ENCODE results near the gene PHF24. TPM values are rescaled to one million over a fixed set of nuclear protein-coding genes. Genes with fewer than 3 reads are reported as not detected.
"Not testable (repeated sequence)": the region's sequence is repeated elsewhere in the genome, so short reads cannot be mapped to it uniquely, and the experiment has no call there.

The PHF24 gene
- total and polyA plus RNA-seq, 7 experiments from 2014 or later, result not detected

DNA sequence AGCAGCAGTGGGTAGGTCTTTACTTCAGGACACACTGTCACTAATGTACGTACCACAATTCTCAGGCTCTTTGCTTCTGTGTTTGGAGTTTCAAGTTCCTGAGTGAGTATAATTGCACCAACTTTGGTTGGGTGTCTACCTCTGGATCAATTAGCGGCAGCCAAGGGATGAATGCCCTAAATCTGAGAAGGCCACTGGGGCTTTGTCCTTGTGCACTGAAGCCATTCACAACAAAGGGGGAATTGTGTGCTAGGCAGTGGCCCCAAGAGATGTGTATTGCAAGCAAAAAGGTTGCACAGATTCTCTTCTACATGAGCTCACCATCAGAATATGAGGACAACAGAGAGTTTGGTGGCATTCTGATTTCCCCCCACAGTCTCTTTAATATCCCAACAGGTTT, 3.9 kb upstream of the PHF24 start:
- no peaks in the 10 kb centered on the region for H3K36me3 Mint-ChIP-seq
- H3K27ac Mint-ChIP-seq, result no peak overlapping the region
- no peak overlapping the region for H3K4me3 ChIP-seq (ENCODE audit: low read length)
- POLR2A ChIA-PET, result no interaction called here
- H3K36me3 ChIP-seq (ENCODE audit: control insufficient read depth in 2 of 3, insufficient read depth in 3 of 3, low read length in 3 of 3), result no peaks in the 10 kb centered on the region
- ATAC-seq (no peak), DNase-seq (no peak)
- H3K9me3 ChIP-seq (ENCODE audit: control insufficient read depth in 2 of 3, low read length in 3 of 3), result no peaks in the 10 kb centered on the region
- intact Hi-C loops (cut with micrococcal nuclease), result no loop called here
- H3K27me3 ChIP-seq (ENCODE audit: control insufficient read depth in 2 of 2, insufficient read depth in 2 of 2, low read length in 2 of 2), result peaks cover 0 to 4% of the 10 kb centered on the region in 2 donors
- CTCF ChIA-PET, result no interaction called here
- no peak overlapping the region for H3K4me3 Mint-ChIP-seq
- H3K9me3 Mint-ChIP-seq, result no peaks in the 10 kb centered on the region
- H3K4me1 Mint-ChIP-seq, result peaks cover 0 to 3% (median 0%) of the 10 kb centered on the region in 7 donors
- no peak overlapping the region for H3K27ac ChIP-seq (ENCODE audit: low read depth, low read length)
- peaks cover 0 to 6% of the 10 kb centered on the region in 2 donors for H3K4me1 ChIP-seq (ENCODE audit: control insufficient read depth in 2 of 2, insufficient read depth in 2 of 2, low read length in 2 of 2)
- H3K27me3 Mint-ChIP-seq, result peaks cover 28 to 76% (median 39%) of the 10 kb centered on the region in 5 donors

DNA sequence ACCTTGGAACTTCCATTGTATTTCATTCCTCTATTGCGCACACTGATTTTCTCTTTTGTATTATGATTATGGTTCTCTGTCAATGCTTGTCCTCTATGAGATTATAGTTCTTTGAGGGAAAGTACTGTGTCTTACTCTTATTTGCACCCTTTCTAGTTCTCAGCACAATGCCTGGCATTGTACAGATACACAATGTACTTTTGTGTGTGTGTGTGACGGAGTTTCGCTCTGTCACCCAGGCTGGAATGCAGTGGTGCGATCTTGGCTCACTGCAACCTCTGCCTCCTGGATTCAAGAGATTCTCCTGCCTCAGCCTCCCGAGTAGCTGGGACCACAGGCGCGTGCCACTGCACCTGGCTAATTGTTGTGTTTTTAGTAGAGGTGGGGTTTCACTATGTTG, 2.0 kb upstream of the PHF24 start:
- ATAC-seq; H3K4me3 Mint-ChIP-seq; H3K27me3 ChIP-seq (ENCODE audit: control insufficient read depth in 2 of 2, insufficient read depth in 2 of 2, low read length in 2 of 2); H3K9me3 Mint-ChIP-seq; H3K27ac ChIP-seq (ENCODE audit: low read depth, low read length); H3K27ac Mint-ChIP-seq; POLR2A ChIA-PET; H3K4me3 ChIP-seq (ENCODE audit: low read length); DNase-seq; H3K36me3 Mint-ChIP-seq; H3K36me3 ChIP-seq (ENCODE audit: control insufficient read depth in 2 of 3, insufficient read depth in 3 of 3, low read length in 3 of 3); intact Hi-C loops (cut with micrococcal nuclease); H3K4me1 Mint-ChIP-seq; H3K4me1 ChIP-seq (ENCODE audit: control insufficient read depth in 2 of 2, insufficient read depth in 2 of 2, low read length in 2 of 2); CTCF ChIA-PET; H3K9me3 ChIP-seq (ENCODE audit: control insufficient read depth in 2 of 3, low read length in 3 of 3): not testable (repeated sequence)
- peaks cover 39 to 82% (median 47%) of the 10 kb centered on the region in 5 donors for H3K27me3 Mint-ChIP-seq

DNA sequence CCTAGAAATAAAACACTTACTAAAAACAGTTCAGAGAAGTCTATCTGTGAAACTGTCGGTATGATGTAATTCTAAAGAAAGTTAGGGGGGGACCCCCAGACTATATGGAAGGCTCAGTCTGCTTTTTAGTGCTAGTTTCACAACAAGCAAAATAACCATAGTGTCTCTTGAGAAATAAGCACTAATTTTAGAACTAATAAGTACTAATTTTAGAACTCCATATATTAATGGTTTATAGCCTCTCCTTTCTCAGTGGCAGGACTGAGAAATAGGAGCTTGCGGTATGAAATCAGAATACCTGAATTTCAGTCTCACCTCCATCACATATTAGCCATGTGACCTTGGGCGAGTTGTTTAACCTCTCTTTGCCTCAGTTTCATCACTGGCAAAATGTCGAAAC, 1.4 kb upstream of the PHF24 start:
- H3K27ac Mint-ChIP-seq, result no peak overlapping the region
- intact Hi-C loops (cut with micrococcal nuclease), result no loop called here
- peaks cover 0 to 6% of the 10 kb centered on the region in 2 donors for H3K4me1 ChIP-seq (ENCODE audit: control insufficient read depth in 2 of 2, insufficient read depth in 2 of 2, low read length in 2 of 2)
- no peaks in the 10 kb centered on the region for H3K9me3 Mint-ChIP-seq
- no peak overlapping the region for H3K4me3 ChIP-seq (ENCODE audit: low read length)
- no peak overlapping the region for H3K27ac ChIP-seq (ENCODE audit: low read depth, low read length)
- ChIA-PET CTCF (no interaction called here), POLR2A (no interaction called here)
- H3K9me3 ChIP-seq (ENCODE audit: control insufficient read depth in 2 of 3, low read length in 3 of 3), result no peaks in the 10 kb centered on the region
- no peaks in the 10 kb centered on the region for H3K36me3 ChIP-seq (ENCODE audit: control insufficient read depth in 2 of 3, insufficient read depth in 3 of 3, low read length in 3 of 3)
- ATAC-seq, result no peak
- H3K27me3 Mint-ChIP-seq, result peaks cover 43 to 81% (median 50%) of the 10 kb centered on the region in 5 donors
- DNase-seq, result no peak
- H3K4me1 Mint-ChIP-seq, result peaks cover 0 to 12% (median 0%) of the 10 kb centered on the region in 7 donors
- no peaks in the 10 kb centered on the region for H3K36me3 Mint-ChIP-seq
- peaks cover 0 to 1% of the 10 kb centered on the region in 2 donors for H3K27me3 ChIP-seq (ENCODE audit: control insufficient read depth in 2 of 2, insufficient read depth in 2 of 2, low read length in 2 of 2)
- H3K4me3 Mint-ChIP-seq, result peak overlapping the region in 5 of 10 donors; percentile 5 to 71 (median 11)

DNA sequence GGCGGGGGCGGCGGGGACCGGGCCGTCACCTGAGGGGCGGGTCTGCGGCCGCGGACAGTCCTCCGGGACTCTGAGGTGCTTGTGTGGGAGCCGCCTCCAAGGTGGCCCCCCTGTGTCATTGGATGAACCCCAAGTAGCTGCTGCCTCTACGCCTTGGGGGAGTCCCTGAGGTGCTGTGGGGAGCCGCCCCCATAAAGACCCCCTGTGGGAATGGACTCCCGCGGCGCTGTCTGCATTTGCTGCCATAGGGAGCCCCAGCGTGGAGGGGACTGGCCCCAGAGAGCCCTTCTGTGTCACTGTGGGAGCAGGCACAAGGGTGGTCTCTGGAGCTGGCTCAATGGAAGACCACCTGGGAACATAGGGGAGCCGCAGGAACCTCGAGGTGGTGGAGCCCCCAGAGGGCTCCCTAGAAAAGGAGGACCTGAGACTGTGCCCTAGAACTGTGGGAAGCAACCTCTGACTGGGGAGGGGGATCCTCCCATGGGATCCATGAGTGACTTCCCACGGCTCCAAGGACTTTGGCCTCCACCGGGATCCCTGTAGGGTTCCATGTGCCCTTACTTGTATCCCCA, 412 bp downstream of the PHF24 start:
- POLR2A ChIA-PET, result no interaction called here
- peaks cover 0 to 6% of the 10 kb centered on the region in 2 donors for H3K4me1 ChIP-seq (ENCODE audit: control insufficient read depth in 2 of 2, insufficient read depth in 2 of 2, low read length in 2 of 2)
- Mint-ChIP-seq H3K4me3 (peak overlapping the region in 7 of 10 donors; percentile 21 to 66 (median 48)), H3K27ac (no peak overlapping the region), H3K27me3 (peaks cover 46 to 73% (median 49%) of the 10 kb centered on the region in 5 donors), H3K9me3 (no peaks in the 10 kb centered on the region), H3K36me3 (no peaks in the 10 kb centered on the region), H3K4me1 (peaks cover 0 to 19% (median 0%) of the 10 kb centered on the region in 7 donors)
- no peak overlapping the region for H3K4me3 ChIP-seq (ENCODE audit: low read length)
- no peaks in the 10 kb centered on the region for H3K9me3 ChIP-seq (ENCODE audit: control insufficient read depth in 2 of 3, low read length in 3 of 3)
- no peaks in the 10 kb centered on the region for H3K27me3 ChIP-seq (ENCODE audit: control insufficient read depth in 2 of 2, insufficient read depth in 2 of 2, low read length in 2 of 2)
- CTCF ChIA-PET, result interaction anchor here (1.2 kb wide), 1 partner anchor 11 kb away, joined by 3 read pairs; no protein-coding TSS in a partner anchor
- H3K36me3 ChIP-seq (ENCODE audit: control insufficient read depth in 2 of 3, insufficient read depth in 3 of 3, low read length in 3 of 3), result no peaks in the 10 kb centered on the region
- DNase-seq, result no peak
- no peak for ATAC-seq
- intact Hi-C loops (cut with micrococcal nuclease), result no loop called here
- H3K27ac ChIP-seq (ENCODE audit: low read depth, low read length), result no peak overlapping the region

DNA sequence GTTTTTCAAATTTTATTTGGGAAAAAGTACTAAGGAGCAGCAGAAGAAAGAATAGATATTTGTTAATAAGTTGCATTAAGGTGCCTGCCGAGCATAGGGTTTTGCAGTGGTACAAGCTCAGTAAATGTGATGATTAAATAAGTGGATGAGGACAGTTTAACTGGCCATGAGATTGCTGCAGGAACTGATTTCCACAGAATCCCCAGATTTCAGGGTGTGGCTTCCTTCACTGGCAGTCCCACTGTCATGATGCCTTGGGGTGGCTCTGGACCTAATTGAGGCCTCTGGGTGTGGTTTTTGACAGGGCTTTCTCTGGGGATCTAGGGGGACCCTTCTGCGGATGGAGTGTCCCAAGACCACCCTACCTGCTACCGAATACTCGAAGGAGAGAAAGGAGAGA, 1.4 kb downstream of the PHF24 start:
- Histone ChIP-seq H3K4me1 (ENCODE audit: control insufficient read depth in 2 of 2, insufficient read depth in 2 of 2, low read length in 2 of 2) (peaks cover 0 to 6% of the 10 kb centered on the region in 2 donors), H3K36me3 (ENCODE audit: control insufficient read depth in 2 of 3, insufficient read depth in 3 of 3, low read length in 3 of 3) (no peaks in the 10 kb centered on the region), H3K27ac (ENCODE audit: low read depth, low read length) (no peak overlapping the region), H3K4me3 (ENCODE audit: low read length) (no peak overlapping the region), H3K9me3 (ENCODE audit: control insufficient read depth in 2 of 3, low read length in 3 of 3) (no peaks in the 10 kb centered on the region), H3K27me3 (ENCODE audit: control insufficient read depth in 2 of 2, insufficient read depth in 2 of 2, low read length in 2 of 2) (no peaks in the 10 kb centered on the region)
- Mint-ChIP-seq H3K4me1 (peaks cover 0 to 19% (median 0%) of the 10 kb centered on the region in 7 donors), H3K9me3 (no peaks in the 10 kb centered on the region), H3K27ac (no peak overlapping the region), H3K36me3 (no peaks in the 10 kb centered on the region), H3K27me3 (peaks cover 41 to 75% (median 56%) of the 10 kb centered on the region in 5 donors), H3K4me3 (peak overlapping the region in 3 of 10 donors; percentile 15 to 66 (median 31))
- ATAC-seq (no peak), DNase-seq (no peak)
- ChIA-PET POLR2A (no interaction called here), CTCF (interaction anchor here (0.9 to 1.2 kb wide), 2 partner anchors 12 to 92 kb away, joined by 3 read pairs; no protein-coding TSS in a partner anchor)
- intact Hi-C loops (cut with micrococcal nuclease), result no loop called here

DNA sequence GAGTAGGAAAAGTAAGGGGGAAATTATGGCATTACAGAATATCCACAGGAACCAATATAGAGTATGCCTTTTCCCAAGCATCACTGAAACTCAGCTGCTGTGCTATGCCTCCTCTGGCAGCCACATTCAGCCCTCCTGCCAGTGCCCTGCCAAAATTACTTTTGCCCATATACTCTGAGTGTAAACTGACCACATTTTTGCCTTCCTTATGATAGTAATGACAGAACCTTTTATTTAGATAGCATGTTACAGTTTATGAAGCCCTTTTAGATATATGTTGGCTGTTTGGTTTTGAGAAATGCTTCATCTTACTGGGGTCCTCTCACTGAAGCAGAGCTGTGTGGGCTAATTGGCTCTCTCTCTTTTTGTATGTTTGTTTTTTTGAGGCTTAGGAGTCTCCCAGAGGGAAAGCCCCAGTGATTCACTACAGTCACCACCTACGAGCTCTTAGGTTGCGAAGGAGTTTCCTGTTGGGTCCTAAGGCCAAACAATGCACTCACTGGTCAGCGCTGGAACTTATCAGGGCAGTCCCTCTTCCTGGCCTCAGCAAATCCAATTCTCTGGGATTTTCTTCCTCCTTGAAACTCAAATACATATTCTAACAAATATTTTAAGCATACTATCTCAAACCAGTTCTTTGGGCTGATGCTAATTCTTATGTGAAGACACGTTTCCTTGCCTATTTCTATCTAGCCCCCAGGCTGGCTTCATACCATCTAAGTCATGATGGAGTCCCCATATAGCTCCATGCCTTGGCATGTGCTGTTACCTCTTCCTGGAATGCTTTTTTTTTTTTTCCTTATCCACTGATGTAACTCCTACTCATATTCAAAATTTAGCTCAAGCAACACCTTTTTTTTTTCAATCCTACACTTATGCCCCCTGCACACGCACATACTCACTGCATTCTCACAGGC, 3.7 kb downstream of the PHF24 start:
- Histone ChIP-seq H3K4me3 (ENCODE audit: low read length) (no peak overlapping the region), H3K9me3 (ENCODE audit: control insufficient read depth in 2 of 3, low read length in 3 of 3) (no peaks in the 10 kb centered on the region), H3K27me3 (ENCODE audit: control insufficient read depth in 2 of 2, insufficient read depth in 2 of 2, low read length in 2 of 2) (no peaks in the 10 kb centered on the region), H3K4me1 (ENCODE audit: control insufficient read depth in 2 of 2, insufficient read depth in 2 of 2, low read length in 2 of 2) (peaks cover 0 to 6% of the 10 kb centered on the region in 2 donors), H3K36me3 (ENCODE audit: control insufficient read depth in 2 of 3, insufficient read depth in 3 of 3, low read length in 3 of 3) (no peaks in the 10 kb centered on the region), H3K27ac (ENCODE audit: low read depth, low read length) (no peak overlapping the region)
- Mint-ChIP-seq H3K4me1 (peaks cover 0 to 19% (median 0%) of the 10 kb centered on the region in 7 donors), H3K27me3 (peaks cover 34 to 72% (median 61%) of the 10 kb centered on the region in 5 donors), H3K27ac (no peak overlapping the region), H3K36me3 (no peaks in the 10 kb centered on the region), H3K9me3 (no peaks in the 10 kb centered on the region), H3K4me3 (no peak overlapping the region)
- POLR2A ChIA-PET, result interaction anchor here (0.6 kb wide), 1 partner anchor 114 kb away, joined by 3 read pairs; no protein-coding TSS in a partner anchor
- ATAC-seq, result no peak
- CTCF ChIA-PET, result interaction anchor here (0.6 to 1.1 kb wide), 4 partner anchors 23 to 1868 kb away, joined by 3 to 9 read pairs (median 3); no protein-coding TSS in a partner anchor
- intact Hi-C loops (cut with micrococcal nuclease), result no loop called here
- DNase-seq, result peak in 1 of 9 donors; percentile 51
